NCI-H2227 (cell line): ENCODE measurements around the gene LOXHD1.
A peak's percentile ranks its signal among the peaks of the same experiment; 100 is the strongest.

ENCODE experiments used
- DNase-seq: peaks from one replicate; lab custom pipeline; 2025; ENCODE audit not compliant: unreplicated experiment; lab: John Stamatoyannopoulos, UW

The LOXHD1 gene

GRCh38 chr18:46672062-46672970 is 15.3 kb upstream of the LOXHD1 start:
- peak; percentile 13 for DNase-seq

GRCh38 chr18:46668694-46669093 is 11.7 kb upstream of the LOXHD1 start:
- DNase-seq = no peak

GRCh38 chr18:46668135-46668534 is 11.1 kb upstream of the LOXHD1 start:
- DNase-seq = no peak

- no peak for DNase-seq
Measured at GRCh38 chr18:46663539-46663938, 6.5 kb upstream of the LOXHD1 start.

GRCh38 chr18:46660957-46661749 is 4.1 kb upstream of the LOXHD1 start:
- peak; percentile 73 for DNase-seq

- DNase-seq = no peak
Measured at GRCh38 chr18:46659484-46659883, 2.5 kb upstream of the LOXHD1 start.

GRCh38 chr18:46656326-46657114 is 500 bp downstream of the LOXHD1 start:
- no peak for DNase-seq

- DNase-seq = no peak
Measured at GRCh38 chr18:46652372-46652771, 4.6 kb downstream of the LOXHD1 start.

- DNase-seq = no peak
Measured at GRCh38 chr18:46650681-46651080, 6.3 kb downstream of the LOXHD1 start.

- no peak for DNase-seq
Measured at GRCh38 chr18:46649071-46649862, 7.8 kb downstream of the LOXHD1 start.

- DNase-seq = no peak
Measured at GRCh38 chr18:46646468-46646867, 10.6 kb downstream of the LOXHD1 start.

- no peak for DNase-seq
Measured at GRCh38 chr18:46642561-46642960, 14.5 kb downstream of the LOXHD1 start.

GRCh38 chr18:46641917-46642316 is 15.1 kb downstream of the LOXHD1 start:
- no peak for DNase-seq

- DNase-seq = no peak
Measured at GRCh38 chr18:46639386-46639785, 17.6 kb downstream of the LOXHD1 start.

- no peak for DNase-seq
Measured at GRCh38 chr18:46636040-46636630, 20.9 kb downstream of the LOXHD1 start.

GRCh38 chr18:46632401-46633071 is 24.5 kb downstream of the LOXHD1 start:
- DNase-seq = no peak

- DNase-seq = no peak
Measured at GRCh38 chr18:46630991-46631390, 26.0 kb downstream of the LOXHD1 start.

GRCh38 chr18:46630160-46630559 is 26.9 kb downstream of the LOXHD1 start:
- no peak for DNase-seq

GRCh38 chr18:46629361-46629760 is 27.7 kb downstream of the LOXHD1 start:
- no peak for DNase-seq

- DNase-seq = peak; percentile 21
Measured at GRCh38 chr18:46628206-46628605, 28.8 kb downstream of the LOXHD1 start.
